ENCODE results near the gene ACOXL. TPM values are rescaled to one million over a fixed set of nuclear protein-coding genes. Genes with fewer than 3 reads are reported as not detected.

The ACOXL gene
- total and polyA plus RNA-seq, 2 of the 8 experiments (the other 6 are each of a cell fraction or from before 2014, with no cell fraction given), result 11.4 to 20.6 TPM

GRCh38 chr2:110906613-110907298, 174.4 kb downstream of the ACOXL start:
- Histone ChIP-seq H3K4me2 (ENCODE audit: insufficient read depth in 1 of 2, low read depth in 2 of 2, low read length in 2 of 2) (no peak overlapping the region), H3K9me3 (ENCODE audit: insufficient read depth in 2 of 2, low read depth in 1 of 2, low read length in 1 of 2) (no peaks in the 10 kb centered on the region), H3K18ac (ENCODE audit: extremely low read depth, low read length) (no peak overlapping the region), H3K4ac (replicated peaks; ENCODE audit: insufficient read length, low read depth, low read length) (no peak overlapping the region), H3K4me3 (ENCODE audit: extremely low read depth in 1 of 4, insufficient read depth in 2 of 4, low read depth in 3 of 4, low read length in 4 of 4) (no peak overlapping the region), H4K91ac (replicated peaks; ENCODE audit: insufficient read length, low read length) (no peak overlapping the region), H4K20me1 (replicated peaks in 1 of 2; ENCODE audit: control insufficient read depth in 1 of 2, insufficient read depth in 2 of 2, low read length in 2 of 2) (no peaks in the 10 kb centered on the region), H2AFZ (ENCODE audit: low read length) (no peak overlapping the region), H2BK15ac (ENCODE audit: low read length) (no peak overlapping the region), H4K5ac (ENCODE audit: insufficient read length, low read depth, low read length) (no peak overlapping the region), H2BK20ac (ENCODE audit: low read length) (no peak overlapping the region), H2BK120ac (replicated peaks; ENCODE audit: low read depth, low read length) (no peak overlapping the region), H3K56ac (replicated peaks; ENCODE audit: insufficient read length, low read depth, low read length) (no peak overlapping the region), H2AK5ac (ENCODE audit: low read depth, low read length) (no peak overlapping the region), H3K9ac (replicated peaks in 1 of 4; ENCODE audit: extremely low read depth in 1 of 4, low read depth in 3 of 4, low read length in 3 of 4) (no peak overlapping the region), H4K8ac (ENCODE audit: extremely low read depth, insufficient read depth, low read length) (no peak overlapping the region; the same call in 1 of the 2 replicates), H3K14ac (ENCODE audit: insufficient read length) (no peak overlapping the region), H3K27me3 (replicated peaks in 1 of 4; ENCODE audit: control insufficient read depth in 3 of 4, extremely low read depth in 1 of 4, insufficient read depth in 3 of 4, low read length in 3 of 4) (no peaks in the 10 kb centered on the region; a peak in 1 of 7 replicates), H2BK12ac (ENCODE audit: low read depth, low read length) (no peak overlapping the region), H3K27ac (ENCODE audit: low read depth, low read length) (no peak overlapping the region), H2BK5ac (ENCODE audit: low read depth, low read length) (no peak overlapping the region), H3K23me2 (ENCODE audit: low read depth, low read length) (no peaks in the 10 kb centered on the region), H3K36me3 (ENCODE audit: control insufficient read depth in 2 of 4, insufficient read depth in 4 of 4, low read length in 3 of 4) (no peaks in the 10 kb centered on the region), H3K79me1 (ENCODE audit: low read depth, low read length) (no peaks in the 10 kb centered on the region; the same call in 1 of the 2 replicates), H3K79me2 (ENCODE audit: control insufficient read depth in 1 of 2, insufficient read depth in 2 of 2, low read length in 2 of 2) (no peaks in the 10 kb centered on the region), H3K4me1 (replicated peaks in 1 of 4; ENCODE audit: control insufficient read depth in 3 of 4, insufficient read depth in 4 of 4, low read length in 3 of 4) (peaks cover 2 to 9% (median 3%) of the 10 kb centered on the region in 4 experiments; a peak in 5 of 7 replicates), H3K23ac (ENCODE audit: insufficient read length) (no peak overlapping the region)
- DNase-seq (ENCODE audit: low read depth in 1 of 2, low spot score in 2 of 2) (no peak), FAIRE-seq (no peak)
- ChIA-PET CTCF (ENCODE audit: partially characterized antibody) (interaction anchor here (2.0 kb wide), 1 partner anchor 98 kb away, joined by 4 read pairs; no protein-coding TSS in a partner anchor), POLR2A (ENCODE audit: partially characterized antibody) (no interaction called here)
- WGBS, 2 experiments (ENCODE audit: extremely low coverage in 1 of 2, insufficient coverage in 1 of 2, insufficient read length in 1 of 2, insufficient replicate concordance in 2 of 2, low coverage in 1 of 2, low lambda C conversion rate in 2 of 2, missing lambda C conversion rate in 1 of 2), result 86% methylated on average over 6 of the region's 6 CpGs; no CpG with 5 or more reads in 1 of the 2 experiments
- TF ChIP-seq E2F6 (IDR thresholded peaks at IDR 0.05) (0 out of 2 replicates have a peak, but pooled peaks have one; percentile 29), SAP30 (IDR thresholded peaks at IDR 0.05; ENCODE audit: insufficient read depth, insufficient replicate concordance, low read length) (no peak), SP4 (IDR thresholded peaks at IDR 0.05; ENCODE audit: low read length) (no peak), SIRT6 (IDR thresholded peaks at IDR 0.05; ENCODE audit: low read length) (no peak), FOSL1 (IDR thresholded peaks at IDR 0.05; ENCODE audit: insufficient read depth, low read depth, low read length) (no peak), SP2 (IDR thresholded peaks at IDR 0.05; ENCODE audit: low read length) (no peak), RAD21 (IDR thresholded peaks at IDR 0.05 in 1 of 2, conservative IDR thresholded peaks at IDR 0.05 in 1 of 2; ENCODE audit: low read depth in 2 of 2, low read length in 2 of 2) (peak in 1 of 2 experiments; percentile 14; a peak in 1 of 4 replicates), ASH2L (IDR thresholded peaks at IDR 0.05; ENCODE audit: low read length) (no peak), CTCF (IDR thresholded peaks at IDR 0.05; ENCODE audit: control extremely low read depth in 1 of 3, insufficient read depth in 1 of 3, low read depth in 1 of 3, low read length in 3 of 3) (peak in 1 of 3 experiments; percentile 3; a peak in 1 of 4 replicates)
